Activated effector memory CD4-positive, alpha-beta T cell treated with Interleukin-2 at 50 U/mL for 16 hours (primary cell): Measurements from ENCODE around the gene RASA3.

Experiments used
- DNase-seq: peaks from one replicate; pipeline ENCODE4 v3.0.0-alpha.2; 2020

Gene RASA3

DNA sequence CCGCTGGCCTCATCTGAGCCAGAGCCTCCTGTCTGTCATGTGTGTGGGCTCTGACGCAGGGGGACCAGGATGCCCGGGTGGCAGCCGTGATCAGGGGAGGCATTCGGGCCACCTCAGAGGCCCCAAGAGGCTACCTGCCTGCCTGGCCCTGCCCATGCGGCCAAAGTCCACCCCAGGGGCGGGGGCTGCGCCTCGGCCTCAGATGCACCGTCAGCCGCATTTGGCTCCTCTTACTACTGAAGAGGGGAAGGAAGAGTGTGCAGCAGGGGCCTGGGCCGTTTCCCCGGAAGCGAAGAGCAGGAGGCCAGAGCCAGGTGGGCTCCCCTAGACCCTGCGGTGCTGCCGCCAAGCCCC is 192.5 kb downstream of the RASA3 start:
- DNase-seq: no peak

DNA sequence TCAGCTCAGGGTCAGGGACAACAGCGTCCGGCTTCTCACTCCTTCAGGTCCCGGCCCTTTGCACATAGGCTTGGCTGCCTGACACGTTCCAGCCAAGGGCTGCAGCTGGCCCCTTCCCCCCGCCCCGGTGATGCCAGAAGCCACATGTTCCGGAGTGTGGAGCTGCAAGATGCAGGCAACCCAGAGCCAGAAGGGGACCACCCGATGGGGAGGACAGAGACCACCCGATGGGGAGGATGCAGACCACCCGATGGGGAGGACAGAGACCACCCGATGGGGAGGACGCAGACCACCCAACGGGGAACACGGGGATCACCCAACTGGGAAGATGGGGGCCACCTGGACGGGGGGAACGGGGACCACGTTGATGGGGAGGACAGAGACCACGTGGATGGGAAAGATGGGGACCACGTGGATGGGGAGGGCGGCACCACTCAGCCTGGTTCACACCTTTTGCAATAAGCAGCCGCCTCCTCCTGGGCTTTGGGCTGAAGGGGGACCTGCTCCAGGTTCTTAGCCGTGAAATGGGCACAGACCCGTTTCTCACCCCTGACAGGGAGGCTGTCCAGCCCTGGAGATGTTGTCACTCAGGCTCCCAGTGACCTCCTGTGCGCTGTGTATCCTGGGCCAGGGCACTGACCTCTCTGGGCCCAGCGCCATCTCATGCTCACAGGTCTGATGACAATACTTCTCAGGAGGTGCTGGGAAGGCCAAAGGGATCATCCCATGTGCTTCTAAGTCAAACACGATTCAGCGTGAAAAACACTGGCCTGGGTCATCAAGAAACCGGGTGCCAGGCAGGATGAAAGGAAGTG is 193.1 kb downstream of the RASA3 start:
- DNase-seq: no peak

DNA sequence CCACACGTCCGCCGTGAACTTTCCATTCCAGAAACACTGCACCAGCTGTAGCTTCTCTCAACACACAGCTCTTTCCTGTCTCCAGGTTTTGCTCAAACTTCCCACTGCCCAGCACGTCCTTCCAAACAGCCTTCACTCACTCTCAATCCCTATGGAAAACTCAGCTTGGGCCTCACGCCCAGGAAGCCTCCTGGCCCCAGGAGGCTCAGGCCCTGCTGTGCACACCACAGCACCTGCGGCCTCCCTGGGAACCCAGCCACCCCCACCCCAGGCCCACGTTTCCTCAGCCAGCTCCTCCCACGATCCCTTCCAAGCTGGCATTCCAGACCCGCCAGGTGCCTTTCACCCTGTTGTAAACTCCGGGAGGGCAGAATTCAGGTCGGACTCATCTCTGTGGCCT is 193.7 kb downstream of the RASA3 start:
- DNase-seq: no peak

DNA sequence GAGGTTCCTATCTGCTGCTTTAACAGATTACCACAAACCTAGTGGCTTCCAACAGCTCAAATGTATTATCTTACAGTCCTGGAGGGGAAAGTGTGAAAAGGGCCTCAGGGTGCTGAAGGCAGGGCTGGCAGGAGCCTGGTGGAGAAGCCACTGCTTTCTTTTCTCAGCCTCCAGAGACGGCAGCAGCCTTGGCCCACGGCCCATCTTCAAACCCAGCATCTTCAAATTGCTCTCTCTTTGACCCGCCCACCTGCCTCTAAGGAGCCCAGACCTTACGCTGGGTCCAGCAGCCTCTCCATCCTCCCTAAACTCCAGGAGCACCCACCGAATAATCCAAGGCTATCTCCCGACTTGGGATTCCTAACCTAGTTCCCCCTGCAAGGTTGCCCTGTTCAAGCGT is 194.2 kb downstream of the RASA3 start:
- DNase-seq: no peak

DNA sequence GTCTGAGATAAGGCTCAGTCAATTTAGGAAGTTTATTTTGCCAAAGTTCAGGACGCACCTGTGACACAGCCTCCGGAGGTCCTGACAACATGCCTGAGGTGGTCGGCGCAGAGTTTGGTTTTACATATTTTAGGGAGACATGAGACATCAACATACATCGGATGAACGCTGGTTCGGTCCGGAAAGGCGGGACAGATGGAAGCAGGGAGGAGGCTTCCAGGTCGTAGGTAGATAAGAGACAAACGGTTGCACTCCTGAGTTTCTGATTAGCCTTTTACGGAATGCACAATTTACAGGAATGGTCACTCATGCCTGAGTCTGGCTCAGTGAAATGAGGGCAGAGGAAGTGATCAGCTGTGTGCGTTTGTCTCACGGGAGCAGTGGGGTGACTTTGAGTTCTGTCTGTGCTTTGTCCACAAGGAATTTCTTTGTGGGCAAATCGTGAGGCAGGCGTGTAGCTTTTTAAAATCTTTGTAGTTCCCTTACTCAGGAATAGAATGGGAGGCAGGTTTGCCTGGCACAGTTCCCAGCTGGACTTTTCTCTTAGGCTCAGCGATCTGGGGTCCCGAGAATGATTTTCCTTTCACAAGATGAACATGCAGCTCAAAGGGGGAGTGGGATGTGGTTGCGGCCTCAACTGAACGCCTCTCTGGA is 194.8 kb downstream of the RASA3 start:
- DNase-seq: no peak

DNA sequence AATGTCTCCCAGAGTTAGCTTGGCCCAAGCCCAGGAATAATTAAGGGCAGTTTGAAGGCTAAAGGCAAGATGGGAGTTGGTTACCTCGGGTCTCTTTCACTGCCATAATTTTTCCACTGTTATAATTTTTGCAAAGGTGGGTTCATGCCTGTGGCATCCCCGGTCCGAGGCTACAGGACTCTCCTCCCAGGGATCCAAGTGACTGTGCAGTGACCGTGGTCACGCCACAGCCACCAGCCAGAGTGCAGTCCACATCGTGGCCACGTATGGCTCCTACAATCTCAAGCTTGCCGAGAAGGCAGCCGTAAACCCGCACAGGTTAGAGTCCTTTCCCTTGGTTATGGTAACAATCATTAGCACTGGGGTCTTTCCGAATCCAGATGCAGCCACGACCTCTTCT is 195.3 kb downstream of the RASA3 start:
- DNase-seq: no peak

DNA sequence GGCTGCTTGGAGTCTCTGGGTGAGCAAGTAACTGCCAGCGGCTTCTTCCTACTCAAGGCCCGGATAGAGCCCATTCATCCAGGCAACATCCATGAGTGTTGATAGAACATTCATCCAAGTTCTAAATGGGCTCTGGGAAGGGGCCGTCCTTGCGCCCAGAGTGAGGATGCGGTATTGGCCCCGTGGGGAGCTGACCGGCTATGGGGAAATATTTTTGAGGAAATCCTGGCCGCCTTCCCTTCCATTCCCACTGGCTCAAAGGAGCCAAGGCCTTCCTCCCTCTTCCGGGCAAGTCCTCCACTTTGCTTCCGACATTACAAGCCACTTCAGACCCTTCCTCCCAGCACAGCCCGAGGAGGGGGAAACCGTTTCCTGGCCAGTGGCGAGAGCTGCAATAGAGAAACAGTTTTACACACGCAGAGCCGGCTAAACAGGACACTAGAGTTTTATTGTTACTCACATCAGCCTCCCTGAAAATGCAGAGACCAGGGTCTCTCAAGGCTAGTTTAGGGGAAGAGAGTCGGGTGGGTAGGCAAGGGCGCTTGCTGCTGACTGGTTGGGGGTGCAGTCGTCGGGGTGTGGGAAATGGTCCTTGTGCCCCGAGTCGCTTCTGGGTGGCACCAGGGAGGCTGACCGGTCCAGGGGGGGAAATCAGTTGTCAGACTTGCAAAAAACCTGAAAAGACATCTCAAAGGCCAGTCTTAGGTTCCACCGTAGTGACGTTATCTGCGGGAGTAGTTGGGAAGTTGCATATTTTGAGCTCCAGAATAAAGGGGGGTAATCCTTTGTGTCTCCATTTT is 196.1 kb downstream of the RASA3 start:
- no peak for DNase-seq

DNA sequence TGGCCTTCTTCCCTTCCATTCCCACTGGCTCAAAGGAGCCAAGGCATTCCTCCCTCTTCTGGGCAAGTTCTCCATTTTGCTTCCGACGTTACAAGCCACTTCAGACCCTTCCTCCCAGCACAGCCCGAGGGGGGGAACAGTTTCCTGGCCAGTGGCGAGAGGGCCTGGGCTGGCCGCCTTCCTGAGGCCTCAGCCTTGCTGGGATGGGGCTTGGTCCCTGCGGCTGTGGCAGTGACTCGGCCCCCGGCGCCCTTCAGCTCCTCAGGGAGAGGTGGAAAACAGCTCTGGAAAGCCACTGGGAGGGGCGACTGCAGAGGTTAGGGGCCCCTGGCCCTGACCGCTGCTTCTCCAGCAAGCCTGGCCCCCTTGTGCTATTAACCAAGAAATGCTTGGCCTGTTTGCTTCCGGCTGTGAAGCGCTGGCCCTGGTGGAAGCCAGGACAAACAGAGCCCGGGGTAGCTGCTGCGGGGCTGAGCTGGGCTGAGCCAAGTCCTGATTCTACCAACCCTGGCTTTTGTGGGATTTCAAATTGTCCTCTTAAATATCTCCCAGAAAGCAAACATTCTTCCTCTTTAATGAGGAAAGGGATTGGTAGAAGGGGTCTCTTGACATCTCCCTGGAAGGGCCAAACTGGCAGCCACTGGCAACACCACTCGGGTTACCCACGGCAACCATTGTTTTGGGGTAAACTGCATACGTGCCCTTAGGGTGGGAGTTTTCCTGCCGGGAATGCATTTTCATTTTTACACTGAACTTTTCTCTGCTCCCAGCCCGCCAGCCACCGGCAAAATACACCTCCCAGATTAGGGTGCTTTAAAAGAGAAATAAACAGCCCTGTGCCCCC is 197.2 kb downstream of the RASA3 start:
- no peak for DNase-seq

DNA sequence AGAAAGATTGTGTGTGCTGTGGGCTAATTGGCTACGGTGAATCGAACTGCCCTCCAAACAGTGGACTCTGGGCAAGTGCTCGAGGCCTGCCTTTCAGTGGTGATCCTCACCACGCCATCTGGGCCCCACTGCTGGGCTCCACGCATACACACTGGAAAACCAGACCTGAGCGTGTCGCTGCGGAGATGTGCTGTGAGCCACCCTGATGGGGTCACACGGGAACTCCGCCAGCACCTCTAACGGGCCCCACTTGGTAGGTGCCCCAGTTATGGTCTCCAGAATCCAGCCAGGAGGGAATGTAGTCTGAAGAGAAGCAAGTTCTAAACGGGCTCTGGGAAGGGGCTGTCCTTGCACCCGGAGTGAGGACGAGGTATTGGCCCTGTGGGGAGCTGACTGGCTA is 197.8 kb downstream of the RASA3 start:
- DNase-seq: no peak

DNA sequence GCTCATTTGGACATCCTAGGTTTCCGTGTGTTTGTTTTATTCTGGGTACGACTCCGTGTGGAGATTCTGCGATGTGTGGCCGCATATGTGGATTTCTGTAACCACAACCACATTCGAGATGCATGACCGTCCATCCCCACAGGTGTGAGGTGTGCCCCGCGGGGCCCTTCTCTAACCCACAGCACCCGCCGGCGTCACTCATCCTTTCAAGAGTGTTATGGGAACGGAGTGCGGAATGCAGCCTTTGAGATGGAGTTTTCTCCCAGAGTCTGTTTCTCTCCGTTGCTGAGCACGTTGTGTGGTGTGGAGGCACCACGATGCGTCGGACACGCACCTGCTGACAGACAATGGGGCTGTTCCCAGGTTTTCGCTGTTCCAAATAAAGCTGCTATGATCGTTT is 198.5 kb downstream of the RASA3 start:
- DNase-seq: no peak

DNA sequence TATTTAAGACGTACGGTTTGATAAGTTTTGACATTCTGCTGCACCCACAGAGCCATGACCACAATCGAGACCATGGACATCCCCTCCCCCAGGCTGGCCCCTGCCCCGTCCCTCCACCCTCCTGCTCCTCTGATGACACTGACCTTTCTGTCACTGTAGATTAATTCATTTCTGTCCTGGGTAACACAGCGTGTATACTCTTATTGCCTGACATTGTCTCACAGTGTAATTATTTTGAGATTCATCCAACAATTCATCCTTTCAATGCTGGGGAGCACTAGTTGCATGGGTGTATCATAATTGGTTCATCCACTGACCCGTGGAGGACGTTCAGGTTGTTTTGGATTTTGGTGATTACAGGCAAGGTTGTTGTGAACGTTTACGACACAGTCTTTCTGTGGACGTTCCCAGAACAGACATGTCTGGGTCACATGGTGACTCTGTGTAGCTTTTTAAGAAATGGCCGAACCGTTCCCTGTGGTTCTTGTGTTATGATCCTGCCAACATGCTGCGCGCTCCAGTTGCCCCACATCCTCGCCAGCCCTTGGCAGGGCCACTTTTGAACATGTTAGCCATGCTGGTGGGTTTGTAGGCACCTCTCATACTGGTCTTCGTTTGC is 200.5 kb downstream of the RASA3 start:
- DNase-seq: no peak

DNA sequence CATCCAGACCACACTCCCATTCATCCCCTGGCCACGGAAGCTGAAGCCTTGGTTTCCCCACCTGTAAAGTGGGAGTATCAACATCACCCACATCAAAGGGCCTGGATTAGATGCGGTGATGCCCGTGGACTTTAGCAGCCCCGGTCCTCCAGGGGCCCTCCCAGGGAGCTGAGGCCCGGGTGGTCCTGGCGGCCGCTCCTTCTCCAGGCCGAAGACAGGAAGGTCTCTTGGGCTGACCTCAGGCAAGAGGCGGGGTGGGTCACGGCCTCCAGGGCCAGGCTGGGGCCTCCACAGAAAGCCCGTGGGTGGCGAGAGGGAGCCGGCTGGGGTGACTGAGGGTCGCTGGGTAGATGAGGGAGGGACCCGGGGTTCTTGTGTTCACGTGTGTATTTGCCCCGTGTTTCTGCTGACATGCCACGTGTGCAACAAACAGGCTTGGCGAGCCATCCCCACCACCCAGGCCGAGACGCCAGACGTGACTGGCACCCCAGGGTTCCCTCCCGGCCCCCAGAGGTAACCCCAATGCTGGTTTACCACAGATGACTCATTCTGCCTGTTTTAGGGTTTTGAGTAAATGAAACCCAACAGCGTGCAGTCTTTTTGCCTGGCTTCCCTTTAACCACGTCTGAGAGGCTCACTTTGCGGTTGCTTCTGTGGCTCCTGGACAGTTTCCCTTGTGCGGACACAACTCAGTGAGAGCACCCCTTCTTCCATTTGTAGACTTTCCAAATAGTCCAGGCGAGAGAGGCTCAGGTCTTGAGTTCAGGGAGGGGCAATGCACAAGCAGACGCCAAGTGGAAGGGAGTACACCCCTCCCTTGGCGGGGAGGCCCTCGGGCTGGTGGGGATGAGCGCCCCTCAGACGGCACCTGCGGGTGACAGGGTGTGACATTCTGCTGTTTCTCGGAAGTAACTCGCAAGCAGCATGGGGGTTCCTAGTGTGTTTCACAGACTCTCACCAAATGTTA is 201.5 kb downstream of the RASA3 start:
- DNase-seq: peak; percentile 52

DNA sequence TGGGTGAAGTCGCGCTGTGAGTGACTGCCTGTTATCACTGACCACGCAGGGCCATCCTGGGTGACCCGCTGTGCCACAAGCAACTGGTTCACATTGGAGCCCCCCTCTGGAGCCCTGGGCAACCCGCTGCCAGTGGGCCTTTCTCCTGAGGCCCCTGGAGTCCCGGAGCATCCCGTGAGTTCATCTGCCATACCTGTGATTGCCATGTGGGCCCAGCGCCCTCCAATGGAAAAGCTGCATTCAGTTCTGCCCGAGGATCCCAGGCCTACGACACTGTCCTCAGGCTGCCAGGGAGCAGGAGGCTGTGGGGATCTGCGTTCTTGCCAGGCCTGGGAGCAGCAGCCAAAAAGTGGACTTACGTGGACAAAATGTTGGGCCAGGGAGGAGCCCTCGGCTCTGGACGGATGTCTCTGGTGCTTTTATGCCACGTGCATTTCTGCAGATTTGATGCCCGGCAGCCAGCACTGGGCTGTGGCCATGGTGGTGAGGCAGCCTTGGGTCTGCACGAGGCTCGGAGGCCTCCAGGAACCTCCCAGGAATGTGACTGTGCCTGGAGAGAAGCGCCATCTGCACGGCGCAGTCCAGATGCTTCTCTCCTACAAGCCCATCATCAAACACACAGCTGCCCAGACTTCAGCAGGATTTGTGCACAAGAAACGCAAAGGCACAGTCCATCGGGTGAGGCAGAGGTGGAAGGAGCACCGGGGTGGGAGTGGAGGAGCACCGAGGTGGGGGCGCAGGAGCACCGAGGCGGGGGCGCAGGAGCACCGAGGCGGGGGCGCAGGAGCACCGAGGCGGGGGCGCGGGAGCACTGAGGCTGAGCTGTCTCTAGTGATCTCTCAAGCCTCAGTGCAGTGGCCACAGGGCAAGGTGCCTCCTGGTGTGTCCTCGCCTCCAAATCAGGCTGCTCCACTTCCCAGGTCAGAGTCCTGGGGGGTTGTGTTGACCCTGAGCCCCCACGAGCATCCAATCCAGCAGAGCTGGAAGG is 202.5 kb downstream of the RASA3 start:
- DNase-seq: no peak

DNA sequence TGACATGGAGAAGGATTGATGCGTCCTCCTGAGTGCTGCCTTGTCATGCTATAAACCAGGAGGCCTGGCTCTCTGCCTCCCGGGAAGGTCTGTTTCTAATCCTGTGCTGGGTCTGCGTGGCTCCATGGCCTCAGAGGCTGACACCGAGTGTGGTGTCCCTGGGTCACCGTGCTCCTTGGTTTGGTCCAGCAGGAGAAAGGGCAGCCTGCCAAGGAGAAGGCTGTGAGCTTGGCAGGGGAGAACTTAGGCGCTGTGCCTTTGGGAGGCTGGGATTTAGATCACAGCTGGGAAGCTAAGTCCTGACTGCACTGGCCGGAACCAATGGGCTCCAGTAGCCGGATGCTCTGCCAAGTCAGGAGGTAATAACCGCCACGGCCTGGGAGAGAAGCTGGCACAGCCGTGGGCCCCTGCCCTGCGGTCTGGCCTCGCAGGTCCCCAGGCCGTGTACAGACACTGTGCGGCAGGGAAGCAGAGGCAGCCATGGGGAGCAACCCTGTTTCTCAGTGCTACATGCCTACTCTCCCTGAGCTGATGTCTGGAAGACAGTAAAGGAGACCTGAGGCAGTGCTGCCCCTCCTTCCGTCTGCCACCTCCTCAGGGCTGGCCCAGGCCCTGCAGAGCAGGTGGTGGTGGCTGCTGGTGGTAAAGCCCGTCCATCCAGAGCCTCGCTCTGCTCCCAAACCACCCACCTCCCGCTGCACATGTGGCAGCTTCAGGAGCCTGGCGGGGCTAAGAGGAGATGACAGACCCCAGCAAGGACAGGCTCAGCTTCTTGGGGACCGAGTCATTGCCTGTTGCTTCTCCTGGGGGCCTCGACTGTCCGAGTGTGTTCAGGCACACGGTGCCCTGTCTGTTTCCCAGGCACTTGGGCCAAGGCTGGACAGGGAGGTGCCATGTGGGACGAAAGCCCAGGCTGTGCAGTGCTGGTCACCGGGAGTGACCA is 203.5 kb downstream of the RASA3 start:
- no peak for DNase-seq
